ENCODE data around the gene ADRA1B. TPM values are rescaled to one million over a fixed set of nuclear protein-coding genes. Genes with fewer than 3 reads are reported as not detected.

The ADRA1B gene
- total RNA-seq, result 0.57 and 0.71 TPM in 2 replicates
- long read RNA-seq, result 0 reads

- Mint-ChIP-seq H3K27me3 (peaks cover 67% of the 10 kb centered on the region), H3K27ac (peak within 1 kb of the TSS; percentile 23), H3K4me1 (ENCODE audit: low read depth) (peaks cover 9% of the 10 kb centered on the region), H3K9me3 (ENCODE audit: low read depth) (no peaks in the 10 kb centered on the region), H3K4me3 (ENCODE audit: low read depth) (peak within 1 kb of the TSS; percentile 72), H3K36me3 (ENCODE audit: insufficient read depth) (no peaks in the 10 kb centered on the region)
- peak; percentile 72 for DNase-seq (ENCODE audit: low spot score, unreplicated experiment)
- TF ChIP-seq CTCF (IDR thresholded peaks at IDR 0.05; ENCODE audit: unreplicated experiment), result peak; percentile 69
These were observed at the start of gene ADRA1B for GRCh38 chr5:159915904-159916840. TSS of gene ADRA1B (plus strand) at chr5:159916482. CDS start at chr5:159916906, 424 bp downstream.

DNA sequence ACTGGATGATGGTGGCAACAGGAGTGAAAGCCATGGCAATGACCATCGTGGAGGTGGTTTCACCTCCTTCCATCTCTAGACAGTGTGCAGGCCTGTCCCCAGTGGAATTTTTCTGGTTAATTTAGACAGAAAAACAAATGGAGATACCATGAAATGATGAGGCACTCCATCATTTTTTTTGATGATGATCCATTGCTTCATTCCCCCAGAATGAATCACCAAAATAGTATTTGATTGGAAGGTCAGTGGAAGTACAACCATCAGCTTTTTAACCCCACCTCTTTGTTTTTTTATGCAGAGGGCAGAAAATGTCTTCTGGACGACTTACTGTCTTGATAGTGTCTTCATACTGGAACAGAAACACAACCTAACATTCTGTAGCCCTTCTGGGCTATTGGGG is 42.6 kb upstream of the ADRA1B start:
- Mint-ChIP-seq H3K36me3 (ENCODE audit: insufficient read depth) (no peaks in the 10 kb centered on the region), H3K27me3 (peaks cover 4% of the 10 kb centered on the region), H3K9me3 (ENCODE audit: low read depth) (no peaks in the 10 kb centered on the region), H3K27ac (no peak overlapping the region), H3K4me3 (ENCODE audit: low read depth) (no peak overlapping the region), H3K4me1 (ENCODE audit: low read depth) (no peaks in the 10 kb centered on the region)
- TF ChIP-seq CTCF (IDR thresholded peaks at IDR 0.05; ENCODE audit: unreplicated experiment), result no peak
- DNase-seq (ENCODE audit: low spot score, unreplicated experiment), result no peak

DNA sequence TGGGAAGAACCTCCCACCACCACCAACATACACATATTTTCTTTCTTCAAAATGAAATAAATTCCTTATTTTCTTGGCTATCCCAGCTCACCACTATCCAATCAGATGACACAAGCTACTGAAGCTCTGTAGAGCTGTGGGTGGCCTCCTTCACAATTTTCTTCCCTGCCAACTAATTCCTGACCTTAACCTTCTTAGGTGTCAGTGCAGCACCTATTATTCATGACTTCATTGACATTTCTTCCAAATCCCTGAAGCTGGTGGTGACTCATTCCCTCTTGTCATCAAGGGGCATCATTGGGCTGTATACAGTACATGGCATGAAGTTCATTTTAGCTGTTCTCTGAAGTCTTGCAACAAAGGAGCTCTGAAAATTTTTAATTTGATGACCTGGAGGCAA is 42.0 kb upstream of the ADRA1B start:
- Mint-ChIP-seq H3K4me3 (ENCODE audit: low read depth) (no peak overlapping the region), H3K9me3 (ENCODE audit: low read depth) (no peaks in the 10 kb centered on the region), H3K27ac (no peak overlapping the region), H3K27me3 (peaks cover 7% of the 10 kb centered on the region), H3K4me1 (ENCODE audit: low read depth) (peaks cover under 1% of the 10 kb centered on the region), H3K36me3 (ENCODE audit: insufficient read depth) (no peaks in the 10 kb centered on the region)
- no peak for DNase-seq (ENCODE audit: low spot score, unreplicated experiment)
- TF ChIP-seq CTCF (IDR thresholded peaks at IDR 0.05; ENCODE audit: unreplicated experiment), result no peak

DNA sequence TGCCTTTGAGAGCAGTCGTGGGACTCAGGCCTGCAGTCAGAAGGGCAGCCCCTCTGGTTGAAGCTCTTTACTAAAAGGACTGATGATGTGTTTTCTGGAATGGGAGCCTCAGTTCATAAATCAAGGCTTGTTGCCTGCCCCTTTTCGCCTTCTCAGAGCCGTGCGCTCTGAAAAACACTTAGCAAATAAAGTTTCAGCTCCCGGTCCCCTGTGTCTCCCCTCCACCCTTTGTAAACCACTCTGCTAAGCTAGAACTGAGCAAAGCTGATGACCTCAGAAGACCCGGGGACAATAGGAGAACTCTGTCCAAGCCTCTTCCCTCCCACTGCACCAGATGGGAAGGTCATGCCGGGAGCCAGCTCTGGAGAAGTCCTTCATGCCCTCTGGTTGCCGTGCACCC is 39.3 kb upstream of the ADRA1B start:
- no peaks in the 10 kb centered on the region for H3K36me3 Mint-ChIP-seq (ENCODE audit: insufficient read depth)
- no peaks in the 10 kb centered on the region for H3K9me3 Mint-ChIP-seq (ENCODE audit: low read depth)
- peaks cover 16% of the 10 kb centered on the region for H3K27me3 Mint-ChIP-seq
- no peak for TF ChIP-seq CTCF (IDR thresholded peaks at IDR 0.05; ENCODE audit: unreplicated experiment)
- no peak overlapping the region for H3K27ac Mint-ChIP-seq
- H3K4me1 Mint-ChIP-seq (ENCODE audit: low read depth), result peaks cover 3% of the 10 kb centered on the region
- DNase-seq (ENCODE audit: low spot score, unreplicated experiment), result no peak
- H3K4me3 Mint-ChIP-seq (ENCODE audit: low read depth), result no peak overlapping the region

DNA sequence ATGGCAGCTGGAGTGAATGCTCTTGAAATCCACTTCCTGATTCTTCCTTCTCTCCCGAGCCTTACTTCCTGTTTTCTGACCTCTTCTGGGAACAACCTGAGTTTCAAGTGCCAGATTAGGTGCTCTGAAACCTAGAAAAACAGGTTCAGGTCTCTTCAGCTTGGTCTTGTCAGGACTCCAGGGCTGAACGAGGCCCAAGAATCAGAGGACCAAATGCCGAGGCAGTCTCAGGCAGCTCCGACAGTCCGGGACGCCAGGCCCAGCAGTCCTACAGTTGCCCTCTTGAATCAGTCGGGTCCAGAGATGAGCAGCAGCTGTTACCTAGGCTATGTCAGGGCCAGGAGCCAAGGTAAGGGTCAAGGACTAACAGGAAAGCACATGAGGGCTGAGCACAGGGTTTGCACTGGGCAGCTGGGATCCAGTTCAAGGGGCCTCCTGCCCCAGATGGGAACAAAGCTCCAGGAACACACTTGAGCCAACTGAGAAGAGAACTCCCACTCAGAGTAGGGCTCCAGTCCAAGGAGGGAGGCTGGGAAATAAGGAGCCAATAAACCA is 38.3 kb upstream of the ADRA1B start:
- DNase-seq (ENCODE audit: low spot score, unreplicated experiment), result no peak
- Mint-ChIP-seq H3K27me3 (peaks cover 21% of the 10 kb centered on the region), H3K36me3 (ENCODE audit: insufficient read depth) (no peaks in the 10 kb centered on the region), H3K9me3 (ENCODE audit: low read depth) (no peaks in the 10 kb centered on the region), H3K4me1 (ENCODE audit: low read depth) (peaks cover 3% of the 10 kb centered on the region), H3K27ac (peak overlapping the region; percentile 85), H3K4me3 (ENCODE audit: low read depth) (no peak overlapping the region)
- no peak for TF ChIP-seq CTCF (IDR thresholded peaks at IDR 0.05; ENCODE audit: unreplicated experiment)

Data from progenitor cell of endocrine pancreas (in vitro differentiated cells).